Stimulated activated CD8-positive, alpha-beta memory T cell treated with anti-CD3 and anti-CD28 coated beads, Interleukin-2, amount 100 ng/mL, for 48 hours (primary cell): ENCODE results near the gene RNF180.

Experiments used
- DNase-seq, 2 donors: peaks; one replicate each; pipeline ENCODE4 v3.0.0-alpha.2; 2020; ENCODE audit warnings: low read depth in 2 of 2

The RNF180 gene

GRCh38 chr5:64165500-64166200 lies at the start of gene RNF180:
Gene RNF180 (plus strand): TSS chr5:64165843. CDS start chr5:64200808, 34,965 bp downstream.
- DNase-seq: no peak

GRCh38 chr5:64125521-64125920 lies 40.1 kb upstream of the RNF180 start:
- no peak for DNase-seq

DNA sequence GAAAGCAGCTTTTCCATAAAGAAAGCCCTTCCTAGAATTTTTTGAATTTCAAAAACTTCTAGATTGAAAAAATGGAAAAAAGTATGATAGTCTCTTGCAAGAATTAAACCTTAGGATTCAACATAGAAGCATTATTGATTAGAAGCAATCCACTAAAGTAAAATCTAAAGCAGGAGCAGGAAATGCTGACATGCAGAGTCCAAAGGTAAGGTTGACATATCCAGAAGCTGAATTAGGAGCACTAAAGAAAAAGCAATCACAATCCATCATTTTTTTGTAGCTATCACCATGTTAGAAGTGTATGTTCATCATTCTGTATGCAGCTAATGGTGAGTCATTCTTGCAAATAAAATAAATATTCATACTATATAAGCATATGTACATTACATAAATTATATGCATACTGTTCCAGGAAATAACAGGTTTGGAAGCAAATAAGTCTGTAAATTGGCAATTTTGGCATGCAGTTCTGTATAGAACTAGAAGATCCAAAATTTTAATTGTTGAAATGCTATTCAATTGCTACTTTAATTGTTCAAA lies 39.4 kb upstream of the RNF180 start:
- no peak for DNase-seq

GRCh38 chr5:64140018-64140417 lies 25.6 kb upstream of the RNF180 start:
- no peak for DNase-seq

DNA sequence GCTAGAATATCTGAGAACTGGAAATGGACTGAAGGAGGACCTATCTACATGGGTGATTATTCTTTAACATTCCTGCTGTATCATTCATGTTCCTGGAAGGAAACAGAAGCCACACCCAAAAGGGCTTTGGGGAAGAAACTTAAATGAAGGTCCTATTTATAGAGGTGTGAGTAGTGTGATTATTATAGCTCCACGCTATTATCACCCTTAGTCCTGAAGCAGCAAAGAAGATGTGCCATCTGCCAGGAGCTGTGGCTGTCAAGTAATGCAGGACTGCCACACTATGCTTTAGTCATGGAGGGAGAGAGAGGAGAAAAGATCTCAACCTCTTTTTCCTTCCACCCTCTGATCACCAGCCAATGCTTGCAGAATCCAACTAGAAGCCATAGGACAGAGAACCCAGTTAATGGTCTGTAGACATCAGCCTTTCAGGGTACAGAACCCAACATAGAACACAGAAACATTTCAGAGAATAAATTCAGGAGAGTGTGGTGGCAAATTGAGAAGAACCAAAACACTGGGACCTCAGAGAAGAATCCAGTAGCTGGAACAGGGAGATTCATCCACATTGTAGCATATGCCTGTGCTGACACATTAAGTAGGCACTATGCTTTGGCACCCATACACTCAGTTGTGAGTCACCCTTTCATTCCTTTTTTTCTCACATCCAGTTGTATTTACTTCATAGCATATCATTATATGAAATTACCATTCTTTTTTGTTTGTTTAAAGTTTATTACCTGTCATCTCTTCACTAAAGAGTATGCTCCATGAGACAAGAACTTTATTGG lies 21.0 kb upstream of the RNF180 start:
- no peak for DNase-seq

DNA sequence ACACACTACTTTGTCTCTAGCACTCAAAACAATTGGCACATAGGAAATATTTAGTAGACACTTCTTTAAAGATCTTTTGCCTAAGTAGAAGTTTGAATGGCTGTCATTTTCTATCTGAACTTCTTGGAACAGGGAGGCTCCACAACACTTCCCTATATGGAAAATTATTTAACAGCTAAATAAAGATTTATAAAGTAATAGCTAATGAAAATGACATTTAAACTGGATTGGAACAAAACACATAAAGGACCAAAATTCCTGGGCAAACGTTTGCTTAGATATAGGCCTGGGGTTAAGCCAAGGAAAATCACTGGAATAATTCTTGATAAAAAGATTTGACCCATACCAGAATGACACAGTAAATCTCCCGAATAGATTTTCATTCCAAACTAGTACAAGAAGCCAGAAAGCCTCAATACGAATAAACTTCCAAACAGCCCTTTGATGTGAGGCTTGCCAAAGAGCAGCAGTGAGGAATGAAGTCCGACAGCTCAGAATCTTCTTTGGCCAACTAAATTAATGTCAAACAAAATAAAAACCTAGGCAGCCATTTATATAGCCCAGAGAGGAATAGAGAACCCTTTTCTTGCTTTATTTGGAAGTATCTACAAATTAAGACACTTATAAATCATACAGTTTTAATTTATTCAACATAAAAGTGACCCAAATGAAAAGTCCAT lies 20.3 kb upstream of the RNF180 start:
- no peak for DNase-seq

- DNase-seq: no peak
These were observed 18.3 kb upstream of the RNF180 start for GRCh38 chr5:64147379-64147778.

DNA sequence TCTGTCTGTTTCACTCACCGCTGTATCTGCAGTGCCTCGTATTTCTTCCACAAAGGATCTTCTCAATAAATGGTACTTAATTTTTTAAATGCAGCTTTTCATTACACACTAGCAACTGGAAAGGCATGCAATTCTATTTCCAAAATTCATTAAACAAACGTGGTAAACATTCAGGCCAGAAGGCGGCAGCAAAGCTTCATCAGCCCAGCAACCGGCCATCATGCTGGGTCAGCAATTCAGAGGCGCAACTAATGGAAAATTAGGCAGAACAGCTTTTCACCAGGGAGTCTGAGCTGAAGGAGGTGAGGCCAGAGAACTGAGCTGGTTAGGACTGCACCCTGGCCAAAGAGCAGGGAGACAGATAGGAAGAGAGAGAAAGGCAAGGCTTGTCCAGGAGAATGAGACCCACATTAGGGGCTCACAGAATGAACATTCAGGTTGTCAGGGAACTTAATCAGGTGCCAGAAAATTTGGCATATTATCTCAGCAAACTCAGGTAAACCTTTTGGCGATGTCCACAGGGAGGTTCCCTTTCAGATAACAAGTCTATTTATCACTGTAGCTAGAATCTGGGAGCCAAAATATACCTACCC lies 17.7 kb upstream of the RNF180 start:
- no peak for DNase-seq

- no peak for DNase-seq
These were observed 16.4 kb upstream of the RNF180 start for GRCh38 chr5:64149268-64149667.

DNA sequence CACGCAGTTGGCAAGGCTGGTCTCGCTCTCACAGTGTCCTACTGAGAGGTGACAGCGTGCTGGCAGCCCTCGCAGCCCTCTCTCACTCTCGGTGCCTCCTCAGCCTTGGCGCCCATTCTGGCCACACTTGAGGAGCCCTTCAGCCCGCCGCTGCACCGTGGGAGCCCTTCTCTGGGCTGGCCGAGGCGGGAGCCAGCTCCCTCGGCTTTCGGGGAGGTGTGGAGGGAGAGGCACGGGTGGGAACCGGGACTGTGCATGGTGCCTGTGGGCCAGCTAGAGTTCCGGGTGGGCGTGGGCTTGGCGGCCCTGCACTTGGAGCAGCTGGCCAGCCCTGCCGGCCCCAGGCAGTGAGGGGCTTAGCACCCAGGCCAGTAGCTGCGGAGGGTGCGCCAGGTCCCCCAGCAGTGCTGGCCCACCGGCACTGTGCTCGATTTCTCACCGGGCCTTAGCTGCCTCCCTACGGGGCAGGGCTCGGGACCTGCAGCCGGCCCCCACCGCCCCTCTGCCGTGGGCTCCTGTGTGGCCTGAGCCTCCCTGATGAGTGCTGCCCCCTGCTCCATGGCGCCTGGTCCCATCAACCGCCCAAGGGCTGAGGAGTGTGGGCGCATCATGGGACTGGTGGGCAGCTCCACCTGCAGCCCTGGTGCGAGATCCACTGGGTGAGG lies 15.7 kb upstream of the RNF180 start:
- DNase-seq: no peak

DNA sequence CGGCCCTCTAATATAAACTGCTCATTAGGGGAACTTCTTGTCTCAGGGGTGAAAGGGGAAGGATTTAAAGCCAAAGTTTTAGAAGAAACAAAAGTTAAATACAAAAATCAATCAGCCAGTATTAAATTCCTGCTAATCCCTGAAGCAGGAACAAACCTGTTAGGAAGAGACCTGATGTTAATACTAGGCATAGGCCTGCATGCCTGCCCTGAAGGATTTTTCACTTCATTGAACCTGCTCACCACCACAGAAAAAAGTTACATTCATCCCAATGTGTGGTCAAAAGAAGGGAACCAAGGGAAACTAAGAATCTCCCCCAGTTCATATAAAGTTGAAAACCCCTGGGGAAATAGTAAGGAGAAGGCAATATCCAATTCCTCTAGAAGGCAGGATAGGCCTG lies 9.4 kb upstream of the RNF180 start:
- DNase-seq: no peak

- DNase-seq: no peak
These were observed 6.8 kb upstream of the RNF180 start for GRCh38 chr5:64158827-64159226.

DNA sequence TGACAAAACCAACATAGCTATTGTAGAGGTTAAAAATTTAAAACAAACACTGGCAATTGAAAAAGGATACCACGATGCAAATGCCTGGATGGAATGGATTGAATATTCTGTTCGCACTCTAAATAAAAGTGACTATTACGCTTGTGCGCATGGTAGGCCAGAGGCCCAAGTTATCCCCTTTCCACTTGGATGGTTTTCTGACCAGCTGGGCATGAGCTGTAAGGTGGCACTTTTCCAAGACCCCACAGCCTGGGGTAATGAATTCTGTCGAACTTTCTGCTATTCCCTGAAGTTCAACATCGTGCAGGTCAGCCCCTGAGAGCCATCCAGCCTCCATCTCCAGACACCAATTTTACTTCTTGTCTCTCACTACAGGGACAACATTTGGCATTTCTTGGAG lies 5.4 kb upstream of the RNF180 start:
- no peak for DNase-seq

GRCh38 chr5:64161420-64161819 lies 4.2 kb upstream of the RNF180 start:
- no peak for DNase-seq

DNA sequence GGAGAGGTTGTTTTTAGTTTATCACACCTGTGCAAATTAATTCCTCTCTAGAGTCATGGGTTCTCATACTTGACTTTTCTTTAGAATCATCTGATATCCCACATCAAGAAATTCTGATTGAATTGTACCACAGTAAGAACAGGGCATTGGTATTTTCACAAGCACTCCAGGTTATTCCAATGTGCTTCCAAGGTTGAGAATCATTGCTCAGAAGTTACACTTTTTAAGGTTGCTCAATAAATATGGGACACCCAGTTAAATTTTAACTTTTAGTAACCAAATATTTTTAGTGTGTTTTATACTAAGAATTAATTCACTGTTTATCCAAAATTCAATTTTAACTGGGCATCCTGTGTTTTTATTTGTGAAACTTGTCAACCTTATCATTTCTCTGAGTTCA lies 2.5 kb upstream of the RNF180 start:
- DNase-seq: no peak

DNA sequence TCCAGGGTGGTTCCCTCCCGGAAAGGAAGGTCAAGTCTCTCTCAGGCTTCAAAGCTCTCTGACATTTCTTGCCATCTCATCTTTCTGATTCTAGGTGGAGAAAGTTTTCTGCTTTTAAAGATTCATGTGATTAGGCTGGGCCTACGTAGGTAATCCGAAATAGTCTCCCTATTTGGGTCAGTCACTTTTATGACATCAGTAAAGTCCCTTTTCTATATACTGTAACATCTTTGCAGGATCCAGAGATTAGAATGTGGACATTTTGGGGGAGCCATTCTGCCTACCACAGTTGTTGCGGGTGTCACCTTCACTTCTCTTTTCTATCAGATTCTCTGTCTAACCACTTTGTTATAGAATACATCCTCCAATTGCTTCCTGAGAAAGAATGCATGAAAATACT lies 1.9 kb upstream of the RNF180 start:
- DNase-seq: no peak

DNA sequence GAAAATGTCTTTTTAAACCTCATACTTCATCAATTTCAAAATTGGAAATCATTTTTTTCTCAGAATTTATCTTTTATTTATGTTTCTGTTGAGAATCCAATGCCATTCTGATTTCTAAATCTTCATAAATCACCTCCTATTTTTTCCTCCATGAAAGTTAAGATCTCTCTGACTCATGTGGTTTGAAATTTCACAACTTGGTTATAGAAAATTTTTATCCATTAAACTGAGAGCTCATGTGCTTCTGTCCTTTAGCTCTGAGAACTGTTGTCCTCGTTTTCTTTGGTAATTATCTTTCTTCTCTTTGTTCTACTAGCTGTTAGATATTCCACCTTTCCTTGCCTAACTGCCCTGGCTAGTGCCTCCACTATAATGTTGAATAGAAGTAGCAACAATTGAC lies 1.5 kb upstream of the RNF180 start:
- no peak for DNase-seq

- DNase-seq: no peak
These were observed 513 bp upstream of the RNF180 start for GRCh38 chr5:64165160-64165499.

- no peak for DNase-seq
These were observed 737 bp downstream of the RNF180 start for GRCh38 chr5:64166201-64166959.

GRCh38 chr5:64176301-64176700 lies 10.7 kb downstream of the RNF180 start:
- no peak for DNase-seq
